Natural killer cell treated with Interleukin-12 subunit alpha and Interleukin-12 subunit beta and Interleukin-15 and Interleukin-18, amount 100 ng/mL, for 72 hours (primary cell): Measurements from ENCODE around the gene EIF4E3. TPM values are rescaled to one million over a fixed set of nuclear protein-coding genes. Genes with fewer than 3 reads are reported as not detected.
A peak's percentile ranks its signal among the peaks of the same experiment; 100 is the strongest.

Experiments used
- ATAC-seq, 2 donors: fragments of 150-1000 bp; cut with Tn5 transposase in 1 of 2; sonication (Bioruptor Pico), chemical (Tn5 transposase) in 1 of 2; 2 replicates each; pipeline ENCODE4 v1.10.0; 2021
- DNase-seq: peaks from one replicate; pipeline ENCODE4 v3.0.0; 2022; ENCODE audit warnings: low spot score
- H3K27ac Mint-ChIP-seq, 2 donors: 1 replicate in 1 of 2; 2 replicates in 1 of 2; pipeline ENCODE4 v1.8.0; 2022; ENCODE audit warnings: mixed read lengths in 2 of 2, mild to moderate bottlenecking in 1 of 2, moderate library complexity in 1 of 2
- H3K27me3 Mint-ChIP-seq, 2 donors: 1 replicate in 1 of 2; 2 replicates in 1 of 2; pipeline ENCODE4 v1.8.0; 2022; ENCODE audit warnings: mixed read lengths in 2 of 2
- H3K36me3 Mint-ChIP-seq: one replicate; pipeline ENCODE4 v1.8.0; 2022; ENCODE audit warnings: mixed read lengths
- H3K4me1 Mint-ChIP-seq, 2 donors: 1 replicate in 1 of 2; 2 replicates in 1 of 2; pipeline ENCODE4 v1.8.0; 2022; ENCODE audit warnings: low read depth in 2 of 2, mixed read lengths in 2 of 2, mild to moderate bottlenecking in 1 of 2
- H3K4me3 Mint-ChIP-seq: one replicate; pipeline ENCODE4 v1.8.0; 2022; ENCODE audit warnings: mixed read lengths
- H3K9me3 Mint-ChIP-seq: 2 replicates; pipeline ENCODE4 v1.8.0; 2022; ENCODE audit warnings: mixed read lengths
- total RNA-seq, 2 donors: library from RNA; stranded (reverse); gene quantifications; one replicate each; pipeline ENCODE4 v1.2.3, GENCODE V29; 2022

The EIF4E3 gene
- total RNA-seq, 2 donors from 2014 or later = 20.4 to 24.0 TPM

GRCh38 chr3:71710906-71711494, 14.2 kb downstream of the EIF4E3 start:
- Mint-ChIP-seq H3K4me3 (no peak overlapping the region), H3K4me1 (peaks cover 47 to 56% of the 10 kb centered on the region in 2 donors), H3K9me3 (no peaks in the 10 kb centered on the region), H3K36me3 (no peaks in the 10 kb centered on the region), H3K27ac (peak overlapping the region in 1 of 2 donors; percentile 92), H3K27me3 (no peaks in the 10 kb centered on the region)
- peak; percentile 50 to 66 for ATAC-seq
- no peak for DNase-seq

DNA sequence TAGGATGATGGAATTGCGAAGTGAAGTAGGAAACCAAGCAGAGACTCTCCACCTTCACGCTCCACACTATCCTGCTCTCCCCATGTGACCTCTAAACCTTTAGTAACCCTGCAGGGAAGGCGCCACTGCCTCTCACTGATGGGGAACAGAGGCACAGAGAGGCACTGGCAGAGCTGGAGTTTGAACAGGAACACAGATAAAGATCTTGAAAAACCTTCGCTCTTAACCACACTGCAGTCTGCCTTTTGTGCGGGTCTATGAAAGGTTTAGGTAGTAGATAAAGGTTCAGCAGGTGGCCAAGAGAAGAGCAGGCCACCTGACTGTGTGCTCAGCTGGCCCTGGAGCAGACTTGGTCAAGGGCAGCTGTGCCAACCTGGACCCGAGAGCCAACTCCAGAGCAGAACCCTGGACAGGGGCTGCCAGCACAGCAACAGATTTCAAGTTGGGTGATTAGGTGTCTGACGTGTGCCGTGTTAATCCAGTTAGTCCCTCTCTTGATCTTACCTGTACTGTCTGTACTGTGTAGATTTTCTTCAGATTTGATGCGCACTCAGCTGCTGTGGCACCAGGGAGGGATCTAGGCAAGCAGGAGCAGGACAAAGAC, 15.2 kb downstream of the EIF4E3 start:
- no peaks in the 10 kb centered on the region for H3K36me3 Mint-ChIP-seq
- H3K4me1 Mint-ChIP-seq = peaks cover 54 to 60% of the 10 kb centered on the region in 2 donors
- H3K9me3 Mint-ChIP-seq = no peaks in the 10 kb centered on the region
- H3K4me3 Mint-ChIP-seq = no peak overlapping the region
- no peak for ATAC-seq
- DNase-seq = no peak
- peak overlapping the region in 1 of 2 donors; percentile 92 for H3K27ac Mint-ChIP-seq
- H3K27me3 Mint-ChIP-seq = no peaks in the 10 kb centered on the region

- H3K4me1 Mint-ChIP-seq = peaks cover 58 to 61% of the 10 kb centered on the region in 2 donors
- peak overlapping the region; percentile 75 to 92 for H3K27ac Mint-ChIP-seq
- peak; percentile 83 to 86 for ATAC-seq
- H3K9me3 Mint-ChIP-seq = no peaks in the 10 kb centered on the region
- H3K36me3 Mint-ChIP-seq = peaks cover 5% of the 10 kb centered on the region
- peak; percentile 66 for DNase-seq
- H3K4me3 Mint-ChIP-seq = peak overlapping the region; percentile 49
- H3K27me3 Mint-ChIP-seq = no peaks in the 10 kb centered on the region
Measured at GRCh38 chr3:71708476-71709105, 16.6 kb downstream of the EIF4E3 start.

DNA sequence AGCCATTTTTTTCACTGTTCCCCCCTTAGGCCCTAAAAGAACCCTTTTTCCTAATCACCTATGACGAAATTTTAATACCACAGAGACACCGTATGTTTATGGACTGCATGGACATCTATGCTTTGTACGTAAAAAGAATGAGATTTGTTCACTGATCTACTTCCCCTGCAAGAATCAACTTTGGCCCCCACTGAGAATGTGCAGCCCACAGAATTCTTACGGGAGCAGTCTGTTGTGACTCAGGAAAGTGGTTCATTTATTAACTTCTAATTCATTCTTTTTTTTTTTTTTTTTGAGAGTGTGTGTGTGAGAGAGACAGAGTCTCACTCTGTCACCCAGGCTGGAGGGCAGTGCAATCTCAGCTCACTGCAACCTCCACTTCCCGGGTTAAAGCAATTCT, 17.6 kb downstream of the EIF4E3 start:
- no peaks in the 10 kb centered on the region for H3K27me3 Mint-ChIP-seq
- no peak overlapping the region for H3K4me3 Mint-ChIP-seq
- DNase-seq (no peak), ATAC-seq (no peak)
- H3K4me1 Mint-ChIP-seq = peaks cover 63 to 66% of the 10 kb centered on the region in 2 donors
- peak overlapping the region in 1 of 2 donors; percentile 92 for H3K27ac Mint-ChIP-seq
- peaks cover 5% of the 10 kb centered on the region for H3K36me3 Mint-ChIP-seq
- H3K9me3 Mint-ChIP-seq = no peaks in the 10 kb centered on the region

GRCh38 chr3:71705681-71706080, 19.5 kb downstream of the EIF4E3 start:
- H3K9me3 Mint-ChIP-seq = no peaks in the 10 kb centered on the region
- no peak for ATAC-seq
- H3K27me3 Mint-ChIP-seq = no peaks in the 10 kb centered on the region
- H3K36me3 Mint-ChIP-seq = peaks cover 5% of the 10 kb centered on the region
- H3K27ac Mint-ChIP-seq = peak overlapping the region; percentile 89 to 92
- peak overlapping the region; percentile 22 for H3K4me3 Mint-ChIP-seq
- H3K4me1 Mint-ChIP-seq = peaks cover 72 to 76% of the 10 kb centered on the region in 2 donors
- DNase-seq = no peak

DNA sequence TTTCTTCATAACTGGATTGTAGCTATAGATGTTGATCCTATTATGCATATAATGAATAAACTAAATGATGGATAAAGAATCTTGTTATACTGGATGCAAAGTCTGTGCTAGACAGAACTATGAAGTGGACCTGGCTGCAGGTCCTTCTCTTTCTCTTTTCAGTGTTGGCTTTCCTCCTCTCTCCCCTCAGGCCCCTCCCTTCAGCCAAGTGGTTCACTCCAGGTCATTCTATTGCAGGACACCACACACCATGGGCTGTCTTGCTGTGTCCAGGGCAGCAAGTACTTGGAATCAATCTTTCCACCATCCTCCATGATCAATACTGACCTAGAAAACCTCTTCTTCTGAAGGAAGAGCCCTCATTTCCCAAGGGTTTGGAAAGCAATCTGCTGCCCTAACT, 20.3 kb downstream of the EIF4E3 start:
- no peak for ATAC-seq
- H3K4me3 Mint-ChIP-seq = peak overlapping the region; percentile 54
- DNase-seq = no peak
- H3K9me3 Mint-ChIP-seq = no peaks in the 10 kb centered on the region
- peak overlapping the region; percentile 89 to 92 for H3K27ac Mint-ChIP-seq
- peaks cover 70 to 74% of the 10 kb centered on the region in 2 donors for H3K4me1 Mint-ChIP-seq
- H3K27me3 Mint-ChIP-seq = no peaks in the 10 kb centered on the region
- H3K36me3 Mint-ChIP-seq = peaks cover 5% of the 10 kb centered on the region

DNA sequence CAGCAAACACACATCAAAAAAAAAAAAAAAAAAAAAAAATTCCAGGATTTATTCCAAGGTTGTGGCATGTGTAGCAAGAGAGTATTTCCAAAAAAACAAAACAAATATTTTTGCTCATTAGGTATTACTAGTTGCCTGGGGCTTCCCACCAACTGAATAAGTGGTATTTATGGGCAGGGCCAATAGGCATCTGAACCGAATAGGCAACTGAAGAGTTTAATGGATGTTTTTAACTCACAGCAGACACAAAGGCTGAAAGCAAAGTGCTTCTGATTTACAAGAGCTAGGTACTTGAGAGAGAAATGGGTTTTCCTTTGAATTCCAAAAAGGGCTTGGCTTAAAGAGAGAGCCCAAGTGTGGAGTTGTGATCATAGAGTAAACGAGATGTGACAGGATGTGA, 21.4 kb downstream of the EIF4E3 start:
- Mint-ChIP-seq H3K4me3 (peak overlapping the region; percentile 72), H3K9me3 (no peaks in the 10 kb centered on the region), H3K36me3 (peaks cover 5% of the 10 kb centered on the region), H3K4me1 (peaks cover 62 to 64% of the 10 kb centered on the region in 2 donors), H3K27ac (peak overlapping the region; percentile 89 to 92), H3K27me3 (no peaks in the 10 kb centered on the region)
- no peak for DNase-seq
- no peak for ATAC-seq

DNA sequence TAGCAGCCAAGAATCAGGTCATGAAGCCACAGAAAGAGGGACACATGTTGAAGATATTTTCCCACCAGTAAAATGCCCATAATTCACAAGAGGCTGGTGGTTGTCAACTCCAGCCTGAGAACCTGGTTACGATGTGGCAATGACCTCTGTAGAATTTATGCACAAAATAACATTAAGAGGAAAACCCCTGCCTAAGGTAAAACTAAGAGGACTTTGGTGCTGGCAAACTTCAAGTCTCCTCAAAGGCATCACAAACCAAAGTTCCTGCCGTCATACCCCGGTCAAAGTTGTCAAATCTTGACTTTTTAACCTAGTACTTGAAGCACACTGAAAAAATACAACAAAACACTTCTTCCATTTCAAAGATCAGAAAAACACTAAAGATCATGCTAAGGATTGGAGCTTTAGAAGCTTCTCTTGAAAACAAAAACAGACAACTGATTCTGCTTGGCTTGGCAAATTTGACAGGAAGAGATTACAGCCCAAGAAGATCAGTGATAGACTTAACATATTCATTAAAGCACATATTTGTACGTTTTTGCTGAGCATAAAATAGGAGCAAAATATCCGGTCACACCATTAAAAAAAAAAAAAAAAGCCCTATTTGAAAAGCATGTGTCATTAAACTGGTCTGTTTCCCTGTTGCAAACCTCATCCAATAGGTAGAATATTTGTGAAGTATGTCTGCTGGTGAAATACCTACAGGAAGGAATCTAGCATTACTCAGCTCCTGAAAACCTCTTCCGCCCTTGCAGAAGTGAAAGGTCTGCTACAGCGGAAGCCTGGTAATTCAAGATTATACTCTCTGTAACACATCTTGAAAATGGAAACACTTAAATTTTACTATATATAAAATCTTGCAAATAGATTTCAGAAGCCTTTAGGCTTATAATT, 22.8 kb downstream of the EIF4E3 start:
- Mint-ChIP-seq H3K4me1 (peaks cover 53 to 58% of the 10 kb centered on the region in 2 donors), H3K4me3 (peak overlapping the region; percentile 72), H3K27ac (peak overlapping the region; percentile 89 to 92), H3K27me3 (no peaks in the 10 kb centered on the region), H3K36me3 (peaks cover 12% of the 10 kb centered on the region), H3K9me3 (no peaks in the 10 kb centered on the region)
- peak; percentile 68 for DNase-seq
- ATAC-seq = peak; percentile 82 to 90

GRCh38 chr3:71701251-71701762, 23.9 kb downstream of the EIF4E3 start:
- H3K4me3 Mint-ChIP-seq = peak overlapping the region; percentile 72
- H3K4me1 Mint-ChIP-seq = peaks cover 50 to 52% of the 10 kb centered on the region in 2 donors
- no peak for ATAC-seq
- no peak for DNase-seq
- H3K36me3 Mint-ChIP-seq = peaks cover 13% of the 10 kb centered on the region
- H3K9me3 Mint-ChIP-seq = no peaks in the 10 kb centered on the region
- H3K27ac Mint-ChIP-seq = peak overlapping the region; percentile 89 to 92
- no peaks in the 10 kb centered on the region for H3K27me3 Mint-ChIP-seq

- no peaks in the 10 kb centered on the region for H3K9me3 Mint-ChIP-seq
- H3K4me3 Mint-ChIP-seq = no peak overlapping the region
- H3K4me1 Mint-ChIP-seq = peaks cover under 1 to 12% of the 10 kb centered on the region in 2 donors
Measured at GRCh38 chr3:71695000-71695482, 30.2 kb downstream of the EIF4E3 start.

DNA sequence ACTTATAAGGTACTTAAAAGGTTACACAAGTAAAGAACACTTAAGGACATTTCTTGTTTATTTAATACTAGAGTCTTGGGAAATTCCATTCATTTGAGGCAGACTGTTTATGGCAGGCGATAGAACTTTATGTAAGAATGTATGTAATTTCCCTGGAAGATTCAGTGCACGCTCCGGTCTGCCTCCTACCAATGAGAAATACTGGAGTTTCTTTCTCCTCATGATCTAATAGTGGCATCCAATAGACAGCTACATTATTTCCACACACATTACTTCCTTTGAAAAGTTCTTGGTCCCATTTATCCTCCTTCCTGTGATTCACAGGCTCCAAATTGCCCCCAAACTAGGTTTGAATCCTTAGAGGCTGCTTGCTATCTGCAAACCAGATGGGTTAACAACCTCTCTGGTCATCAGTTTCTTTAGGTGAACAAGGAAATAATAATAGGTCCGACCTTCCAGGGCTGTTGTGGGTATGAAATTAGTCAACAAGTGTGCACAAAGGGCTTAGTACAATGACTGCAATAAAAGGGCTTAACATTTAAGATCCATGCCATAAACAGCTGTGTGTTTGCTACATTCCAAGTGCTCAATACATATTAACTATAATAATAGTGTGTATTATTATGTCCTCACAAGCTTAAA, 30.7 kb downstream of the EIF4E3 start:
- ATAC-seq (no peak), DNase-seq (no peak)
- H3K4me1 Mint-ChIP-seq = peaks cover 3 to 15% of the 10 kb centered on the region in 2 donors
- no peak overlapping the region for H3K4me3 Mint-ChIP-seq
- H3K36me3 Mint-ChIP-seq = peaks cover 13% of the 10 kb centered on the region
- H3K27ac Mint-ChIP-seq = peak overlapping the region in 1 of 2 donors; percentile 12
- no peaks in the 10 kb centered on the region for H3K9me3 Mint-ChIP-seq
- H3K27me3 Mint-ChIP-seq = no peaks in the 10 kb centered on the region

More at GRCh38 chr3:71695000-71695482, 30.2 kb downstream of the EIF4E3 start:
- no peak for DNase-seq
- no peaks in the 10 kb centered on the region for H3K27me3 Mint-ChIP-seq
- H3K27ac Mint-ChIP-seq = peak overlapping the region in 1 of 2 donors; percentile 12
- H3K36me3 Mint-ChIP-seq = peaks cover 10% of the 10 kb centered on the region
- ATAC-seq = no peak

DNA sequence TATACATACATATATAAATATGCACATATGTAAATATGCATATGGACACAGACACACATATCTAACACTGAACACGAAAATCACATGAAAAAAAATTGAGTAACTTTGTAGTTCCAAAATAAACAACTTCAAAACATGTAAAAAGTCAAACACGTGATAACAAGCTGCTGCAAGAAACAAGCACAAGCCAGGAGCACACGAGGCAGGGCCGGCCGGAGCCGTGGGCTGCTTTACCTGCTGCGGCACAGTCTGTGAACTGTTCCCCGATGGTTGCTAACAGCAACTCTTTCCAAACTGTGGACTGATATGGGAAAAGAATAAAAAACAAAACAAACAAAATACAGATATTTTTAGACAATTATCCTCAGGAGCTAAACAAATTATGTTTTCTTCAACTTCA, 31.6 kb downstream of the EIF4E3 start:
- Mint-ChIP-seq H3K4me1 (peaks cover 3 to 18% of the 10 kb centered on the region in 2 donors), H3K4me3 (no peak overlapping the region), H3K27me3 (no peaks in the 10 kb centered on the region), H3K9me3 (no peaks in the 10 kb centered on the region), H3K27ac (no peak overlapping the region), H3K36me3 (peaks cover 13% of the 10 kb centered on the region)
- DNase-seq (no peak), ATAC-seq (no peak)

- Mint-ChIP-seq H3K9me3 (no peaks in the 10 kb centered on the region), H3K4me3 (no peak overlapping the region), H3K36me3 (peaks cover 5% of the 10 kb centered on the region), H3K27me3 (no peaks in the 10 kb centered on the region), H3K4me1 (peaks cover 3 to 18% of the 10 kb centered on the region in 2 donors), H3K27ac (no peak overlapping the region)
- ATAC-seq (no peak), DNase-seq (no peak)
Measured at GRCh38 chr3:71692139-71692538, 33.1 kb downstream of the EIF4E3 start.
